Panc1 (cell line): ENCODE data around the gene TXNL1.

Experiments used
- CTCF ChIP-seq: fragments of 450-650 bp; IDR thresholded peaks from 2 replicates; pipeline ENCODE4 v1.5.1; 2017; ENCODE audit warnings: mild to moderate bottlenecking
- POLR2AphosphoS5 ChIP-seq: IDR thresholded peaks from 2 replicates; pipeline ENCODE4 v1.6.1; 2012; ENCODE audit warnings: mild to moderate bottlenecking, low read depth, low read length, moderate library complexity
- REST ChIP-seq, 2 experiments: IDR thresholded peaks; 2 replicates each; pipeline ENCODE4 v1.6.1; 2011 to 2012; ENCODE audit warnings: low read depth in 2 of 2, control low read depth in 1 of 2, low read length in 1 of 2, mild to moderate bottlenecking in 1 of 2, moderate library complexity in 1 of 2; ENCODE audit not compliant: insufficient read depth in 1 of 2
- SIN3A ChIP-seq: IDR thresholded peaks from 2 replicates; pipeline ENCODE4 v1.6.1; 2012; ENCODE audit warnings: low read depth, mild to moderate bottlenecking, low read length, moderate library complexity, borderline replicate concordance; ENCODE audit not compliant: insufficient read depth
- TCF7L2 ChIP-seq: IDR thresholded peaks from 2 replicates; pipeline ENCODE4 v1.6.1; 2011; ENCODE audit warnings: mild to moderate bottlenecking, low read depth, low read length, inconsistent platforms

- TF ChIP-seq CTCF (no peak), REST (IDR thresholded peaks at IDR 0.05; ENCODE audit: insufficient read depth in 1 of 2, low read depth in 2 of 2, low read length in 1 of 2) (no peak), POLR2AphosphoS5 (no peak), TCF7L2 (no peak), SIN3A (no peak)
Measured at GRCh38 chr18:56627991-56628390, 10.4 kb downstream of the TXNL1 start.
